SK-N-SH (cell line): ENCODE results near the gene TM9SF4. TPM values are rescaled to one million over a fixed set of nuclear protein-coding genes. Genes with fewer than 3 reads are reported as not detected.

Experiments used
- CTCF ChIA-PET: fragments of 300-600, 350-600 bp; formaldehyde crosslinking; extraction: SDS; loops from one replicate; lab custom pipeline; 2021; lab: Yijun Ruan, JAX
- POLR2A ChIA-PET: fragments of 350-600 bp; sonication (Branson Sonifier 250); formaldehyde crosslinking; extraction: SDS; loops from one replicate; lab custom pipeline; 2020; ENCODE audit warnings: antibody characterized with exemption, inconsistent platforms; lab: Yijun Ruan, JAX
- DNase-seq: peaks from one replicate; pipeline ENCODE4 v3.0.0; 2012
- H2AFZ ChIP-seq: fragments of 200-600 bp; sonication (generic); 2 replicates; pipeline ENCODE4 v1.8.1; 2016; ENCODE audit warnings: antibody characterized with exemption, mild to moderate bottlenecking, low read depth
- H3F3A ChIP-seq: fragments of 200-600 bp; sonication (generic); replicated peaks from 2 replicates; pipeline ENCODE3; 2016; ENCODE audit warnings: antibody characterized with exemption, mild to moderate bottlenecking; ENCODE audit not compliant: insufficient read depth
- H3K27ac ChIP-seq, 2 experiments: fragments of 200-500 bp in 1 of 2; fragments of 200-600 bp in 1 of 2; sonication (Bioruptor generic) in 1 of 2; sonication (generic), shearing (Covaris generic) in 1 of 2; 2 replicates each; pipeline versions ENCODE4 v1.5.1 to v1.6.1; 2014 to 2016; ENCODE audit warnings: low read depth in 2 of 2, inconsistent platforms in 1 of 2, low read length in 1 of 2, mild to moderate bottlenecking in 1 of 2, mixed read lengths in 1 of 2
- H3K27me3 ChIP-seq: fragments of 200-600 bp; sonication (generic), shearing (Covaris generic); 2 replicates; pipeline ENCODE4 v1.6.1; 2016; ENCODE audit warnings: mixed run types; ENCODE audit not compliant: insufficient read depth
- H3K36me3 ChIP-seq, 2 experiments: fragments of 200-500 bp in 1 of 2; fragments of 200-600 bp in 1 of 2; sonication (Bioruptor generic) in 1 of 2; sonication (generic) in 1 of 2; replicated peaks in 1 of 2; 2 replicates each; pipeline versions ENCODE3 to v1.5.1; 2014 to 2016; ENCODE audit warnings: low read length in 1 of 2, mild to moderate bottlenecking in 1 of 2; ENCODE audit not compliant: insufficient read depth in 2 of 2, control insufficient read depth in 1 of 2
- H3K4me1 ChIP-seq, 2 experiments: fragments of 200-500 bp in 1 of 2; fragments of 200-600 bp in 1 of 2; sonication (Bioruptor generic) in 1 of 2; sonication (generic), shearing (Covaris generic) in 1 of 2; 2 replicates each; pipeline versions ENCODE4 v1.5.1 to v1.6.1; 2014 to 2016; ENCODE audit warnings: low read depth in 1 of 2, low read length in 1 of 2, mixed run types in 1 of 2; ENCODE audit not compliant: insufficient read depth in 2 of 2, control insufficient read depth in 1 of 2
- H3K4me2 ChIP-seq: fragments of 200-600 bp; sonication (generic), shearing (Covaris generic); 2 replicates; pipeline ENCODE4 v1.6.1; 2017; ENCODE audit warnings: mixed run types
- H3K4me3 ChIP-seq, 2 experiments: fragments of 200-500 bp in 1 of 2; fragments of 200-600 bp in 1 of 2; sonication (Bioruptor generic) in 1 of 2; sonication (generic), shearing (Covaris generic) in 1 of 2; 2 replicates each; pipeline versions ENCODE4 v1.5.1 to v1.8.1; 2014 to 2016; ENCODE audit warnings: low read depth in 2 of 2, inconsistent platforms in 1 of 2, low read length in 1 of 2, mild to moderate bottlenecking in 1 of 2, mixed read lengths in 1 of 2, moderate library complexity in 1 of 2
- H3K79me2 ChIP-seq: fragments of 200-600 bp; sonication (generic); 2 replicates; pipeline ENCODE4 v1.8.1; 2017; ENCODE audit warnings: mild to moderate bottlenecking; ENCODE audit not compliant: insufficient read depth
- H3K9ac ChIP-seq: fragments of 200-600 bp; sonication (generic); 2 replicates; pipeline ENCODE4 v1.6.1; 2017; ENCODE audit warnings: mixed run types
- H3K9me2 ChIP-seq: fragments of 200-600 bp; sonication (generic); 2 replicates; pipeline ENCODE4 v1.6.1; 2017; ENCODE audit warnings: mixed run types
- H3K9me3 ChIP-seq: fragments of 200-600 bp; sonication (generic); 2 replicates; pipeline ENCODE4 v1.6.1; 2017; ENCODE audit warnings: mixed run types, mild to moderate bottlenecking, moderate library complexity
- H4K20me1 ChIP-seq: fragments of 200-600 bp; sonication (generic); 2 replicates; pipeline ENCODE4 v1.6.1; 2017; ENCODE audit warnings: mild to moderate bottlenecking, mixed run types; ENCODE audit not compliant: insufficient read depth
- CHD2 ChIP-seq: fragments of 150-350 bp; IDR thresholded peaks from 2 replicates; pipeline ENCODE4 v1.6.1; 2018; ENCODE audit warnings: low read length; ENCODE audit not compliant: partially characterized antibody
- EP300 ChIP-seq, 2 experiments: IDR thresholded peaks; 2 replicates each; pipeline versions ENCODE4 v1.4.0 to v1.6.1; 2012; ENCODE audit warnings: borderline replicate concordance in 1 of 2, low read depth in 1 of 2, low read length in 1 of 2
- EZH2phosphoT487 ChIP-seq: fragments of 200-600 bp; sonication (generic); IDR thresholded peaks from 2 replicates; pipeline ENCODE4 v1.6.1; 2017; ENCODE audit warnings: low read depth, mixed run types, mild to moderate bottlenecking, antibody characterized with exemption, moderate library complexity, borderline replicate concordance
- FOSL2 ChIP-seq: IDR thresholded peaks from 2 replicates; pipeline ENCODE4 v1.4.0; 2012; ENCODE audit warnings: low read depth, mild to moderate bottlenecking, moderate library complexity, borderline replicate concordance
- FOXJ3 ChIP-seq: sonication (generic); formaldehyde crosslinking; IDR thresholded peaks from 2 replicates; pipeline ENCODE4 v1.5.1; 2020; ENCODE audit warnings: mild to moderate bottlenecking, missing genetic modification reagents
- FOXM1 ChIP-seq: IDR thresholded peaks from 2 replicates; pipeline ENCODE4 v1.4.0; 2012; ENCODE audit warnings: low read depth, mild to moderate bottlenecking
- GABPA ChIP-seq: IDR thresholded peaks from 2 replicates; pipeline ENCODE4 v1.4.0; 2012; ENCODE audit warnings: low read depth, mild to moderate bottlenecking
- JUND ChIP-seq: IDR thresholded peaks from 2 replicates; pipeline ENCODE4 v1.4.0; 2012
- MXI1 ChIP-seq: IDR thresholded peaks from 2 replicates; pipeline ENCODE4 v1.6.1; 2012; ENCODE audit warnings: mild to moderate bottlenecking, low read depth, low read length, improper control_type of control experiment
- NFIC ChIP-seq: IDR thresholded peaks from 2 replicates; pipeline ENCODE4 v1.4.0; 2012; ENCODE audit warnings: borderline replicate concordance
- POLR2AphosphoS5 ChIP-seq: IDR thresholded peaks from 2 replicates; pipeline ENCODE4 v1.6.1; 2012; ENCODE audit warnings: low read depth, low read length
- RAD21 ChIP-seq: IDR thresholded peaks from 2 replicates; pipeline ENCODE4 v1.6.1; 2012; ENCODE audit warnings: mild to moderate bottlenecking, low read length
- RCOR1 ChIP-seq: fragments of 150-350 bp; IDR thresholded peaks from 2 replicates; pipeline ENCODE4 v1.6.1; 2017; ENCODE audit warnings: antibody characterized with exemption, low read length
- RFX5 ChIP-seq: IDR thresholded peaks from 2 replicates; pipeline ENCODE4 v1.6.1; 2012; ENCODE audit warnings: mild to moderate bottlenecking, improper control_type of control experiment, low read length
- RXRA ChIP-seq: IDR thresholded peaks from 2 replicates; pipeline ENCODE4 v1.4.0; 2012; ENCODE audit warnings: low read depth, mild to moderate bottlenecking, borderline replicate concordance
- TAF1 ChIP-seq: IDR thresholded peaks from 2 replicates; pipeline ENCODE4 v1.6.1; 2012; ENCODE audit warnings: low read depth, mild to moderate bottlenecking, low read length, moderate library complexity, borderline replicate concordance
- TCF12 ChIP-seq: IDR thresholded peaks from 2 replicates; pipeline ENCODE4 v1.4.0; 2012
- YY1 ChIP-seq: IDR thresholded peaks from 2 replicates; pipeline ENCODE4 v1.4.0; 2012; ENCODE audit warnings: low read depth, mild to moderate bottlenecking
- WGBS: methylation state at CpG from one replicate; pipeline ENCODE4 v1.1.6; 2017; ENCODE audit warnings: low lambda C conversion rate; 5-methylcytosine and 5-hydroxymethylcytosine counted together
- polyA plus RNA-seq, 3 experiments: library from polyadenylated mRNA; depleted of rRNA; stranded (reverse); fragments of >200 nt; gene quantifications; 2 replicates each; pipeline ENCODE4 v1.2.3, GENCODE V29; 2012
- TF ChIP-seq, protein P1 (sequence below): IDR thresholded peaks from 2 replicates; pipeline ENCODE4 v1.4.0; 2012; ENCODE audit warnings: low read depth, borderline replicate concordance
- TF ChIP-seq, protein P2 (sequence below): IDR thresholded peaks from 2 replicates; pipeline ENCODE4; 2012
- TF ChIP-seq, protein P3 (sequence below): fragments of 150-350 bp; IDR thresholded peaks from 2 replicates; pipeline ENCODE4 v1.6.1; 2016; ENCODE audit warnings: mild to moderate bottlenecking, low read depth, low read length
- TF ChIP-seq, protein P4 (sequence below): IDR thresholded peaks from 2 replicates; pipeline ENCODE4 v1.4.0; 2012; ENCODE audit warnings: low read depth

Gene TM9SF4
- polyA plus RNA-seq, 1 of the 3 experiments (the other 2 are of a cell fraction) = 61.0 TPM

DNA sequence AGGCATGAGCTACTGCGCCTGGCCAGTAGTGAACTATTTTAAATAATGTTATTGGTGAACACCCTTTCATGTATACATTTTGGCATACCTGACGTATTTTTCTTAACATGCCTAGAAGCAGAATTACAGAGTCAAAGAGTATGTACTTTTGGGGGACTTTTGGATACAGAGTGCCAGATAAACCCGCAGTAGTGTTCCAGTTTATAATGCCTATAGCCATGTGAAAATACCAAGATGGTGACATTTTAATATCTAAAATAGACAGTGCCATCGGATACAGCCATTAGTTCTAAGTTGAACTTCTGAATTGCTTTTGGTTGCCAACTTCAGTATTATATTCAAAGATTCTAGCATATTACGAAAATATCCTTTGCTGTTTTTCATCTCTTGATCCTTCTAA is 20.3 kb downstream of the TM9SF4 start:
- no peak overlapping the region for H3K4me3 ChIP-seq
- H3K9ac ChIP-seq = no peak overlapping the region
- WGBS = 95% methylated on average over 5 of the region's 5 CpGs
- no peaks in the 10 kb centered on the region for H3K4me1 ChIP-seq
- H2AFZ ChIP-seq = no peak overlapping the region
- H3K9me2 ChIP-seq = no peaks in the 10 kb centered on the region
- peaks cover 75% of the 10 kb centered on the region for H3K79me2 ChIP-seq
- ChIA-PET POLR2A (interaction anchor here (0.8 kb wide), 1 partner anchor 542 kb away, joined by 7 read pairs; no protein-coding TSS in a partner anchor), CTCF (interaction anchor here (1.9 kb wide), 1 partner anchor 12 kb away, joined by 7 read pairs; no protein-coding TSS in a partner anchor)
- H3K4me2 ChIP-seq = no peak overlapping the region
- H3K27me3 ChIP-seq = no peaks in the 10 kb centered on the region
- TF ChIP-seq FOXJ3 (no peak), NFIC (no peak), FOXM1 (no peak), EZH2phosphoT487 (no peak), JUND (no peak), CHD2 (no peak), TCF12 (no peak), YY1 (no peak), FOSL2 (no peak), TAF1 (no peak), EP300 (IDR thresholded peaks at IDR 0.05; ENCODE audit: borderline replicate concordance in 1 of 2, low read depth in 1 of 2, low read length in 1 of 2) (no peak), RFX5 (no peak), GABPA (no peak)
- TF ChIP-seq, protein P1, sequence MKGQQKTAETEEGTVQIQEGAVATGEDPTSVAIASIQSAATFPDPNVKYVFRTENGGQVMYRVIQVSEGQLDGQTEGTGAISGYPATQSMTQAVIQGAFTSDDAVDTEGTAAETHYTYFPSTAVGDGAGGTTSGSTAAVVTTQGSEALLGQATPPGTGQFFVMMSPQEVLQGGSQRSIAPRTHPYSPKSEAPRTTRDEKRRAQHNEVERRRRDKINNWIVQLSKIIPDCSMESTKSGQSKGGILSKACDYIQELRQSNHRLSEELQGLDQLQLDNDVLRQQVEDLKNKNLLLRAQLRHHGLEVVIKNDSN = no peak
- TF ChIP-seq, protein P2, sequence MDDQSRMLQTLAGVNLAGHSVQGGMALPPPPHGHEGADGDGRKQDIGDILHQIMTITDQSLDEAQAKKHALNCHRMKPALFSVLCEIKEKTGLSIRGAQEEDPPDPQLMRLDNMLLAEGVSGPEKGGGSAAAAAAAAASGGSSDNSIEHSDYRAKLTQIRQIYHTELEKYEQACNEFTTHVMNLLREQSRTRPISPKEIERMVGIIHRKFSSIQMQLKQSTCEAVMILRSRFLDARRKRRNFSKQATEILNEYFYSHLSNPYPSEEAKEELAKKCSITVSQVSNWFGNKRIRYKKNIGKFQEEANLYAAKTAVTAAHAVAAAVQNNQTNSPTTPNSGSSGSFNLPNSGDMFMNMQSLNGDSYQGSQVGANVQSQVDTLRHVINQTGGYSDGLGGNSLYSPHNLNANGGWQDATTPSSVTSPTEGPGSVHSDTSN = no peak
- no peaks in the 10 kb centered on the region for H3K9me3 ChIP-seq
- DNase-seq = no peak
- no peaks in the 10 kb centered on the region for H3F3A ChIP-seq
- H3K27ac ChIP-seq = no peak overlapping the region
- H3K36me3 ChIP-seq = peaks cover 9 to 15% of the 10 kb centered on the region in 2 experiments
- H4K20me1 ChIP-seq = peaks cover 72% of the 10 kb centered on the region

DNA sequence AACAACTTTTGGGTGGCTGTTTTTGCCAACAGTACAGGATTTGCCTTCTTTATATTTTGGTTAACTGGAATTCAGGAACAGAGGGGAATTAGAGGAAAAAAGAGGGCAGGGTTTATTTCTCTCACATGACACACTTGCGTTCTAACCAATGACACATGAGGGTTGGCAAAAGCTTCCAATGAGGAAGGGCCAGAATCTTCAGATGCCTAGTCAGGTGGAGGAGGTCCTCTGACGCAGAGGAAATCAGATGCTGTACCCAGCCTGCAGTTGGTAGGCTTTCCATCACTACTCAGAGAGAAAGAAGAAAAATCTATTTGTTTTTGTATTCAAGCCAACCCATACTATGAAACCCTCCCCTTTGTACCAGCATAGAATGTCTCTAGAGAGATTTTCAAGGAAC is 20.8 kb downstream of the TM9SF4 start:
- Histone ChIP-seq H3K27ac (no peak overlapping the region), H3K9ac (no peak overlapping the region), H3F3A (no peaks in the 10 kb centered on the region), H3K9me2 (no peaks in the 10 kb centered on the region), H3K4me3 (no peak overlapping the region), H3K4me2 (no peak overlapping the region), H3K4me1 (no peaks in the 10 kb centered on the region), H3K27me3 (no peaks in the 10 kb centered on the region), H3K79me2 (peaks cover 70% of the 10 kb centered on the region), H4K20me1 (peaks cover 72% of the 10 kb centered on the region), H3K9me3 (no peaks in the 10 kb centered on the region), H2AFZ (no peak overlapping the region), H3K36me3 (peaks cover 9 to 15% of the 10 kb centered on the region in 2 experiments)
- no peak for DNase-seq
- ChIA-PET POLR2A (interaction anchor here (0.8 kb wide), 1 partner anchor 542 kb away, joined by 7 read pairs; no protein-coding TSS in a partner anchor), CTCF (interaction anchor here (1.9 kb wide), 1 partner anchor 12 kb away, joined by 7 read pairs; no protein-coding TSS in a partner anchor)
- 73% methylated on average over 2 of the region's 2 CpGs for WGBS
- no peak for TF ChIP-seq MXI1
- TF ChIP-seq RCOR1 = no peak
- no peak for TF ChIP-seq RFX5
- TF ChIP-seq GABPA = no peak
- TF ChIP-seq JUND = no peak
- TF ChIP-seq POLR2AphosphoS5 = no peak
- TF ChIP-seq, protein P2 = no peak
- TF ChIP-seq, protein P3, sequence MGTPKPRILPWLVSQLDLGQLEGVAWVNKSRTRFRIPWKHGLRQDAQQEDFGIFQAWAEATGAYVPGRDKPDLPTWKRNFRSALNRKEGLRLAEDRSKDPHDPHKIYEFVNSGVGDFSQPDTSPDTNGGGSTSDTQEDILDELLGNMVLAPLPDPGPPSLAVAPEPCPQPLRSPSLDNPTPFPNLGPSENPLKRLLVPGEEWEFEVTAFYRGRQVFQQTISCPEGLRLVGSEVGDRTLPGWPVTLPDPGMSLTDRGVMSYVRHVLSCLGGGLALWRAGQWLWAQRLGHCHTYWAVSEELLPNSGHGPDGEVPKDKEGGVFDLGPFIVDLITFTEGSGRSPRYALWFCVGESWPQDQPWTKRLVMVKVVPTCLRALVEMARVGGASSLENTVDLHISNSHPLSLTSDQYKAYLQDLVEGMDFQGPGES = no peak
- TF ChIP-seq RXRA = no peak
- no peak for TF ChIP-seq RAD21
- TF ChIP-seq, protein P1 = no peak
- TF ChIP-seq, protein P4, sequence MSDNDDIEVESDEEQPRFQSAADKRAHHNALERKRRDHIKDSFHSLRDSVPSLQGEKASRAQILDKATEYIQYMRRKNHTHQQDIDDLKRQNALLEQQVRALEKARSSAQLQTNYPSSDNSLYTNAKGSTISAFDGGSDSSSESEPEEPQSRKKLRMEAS = no peak
- no peak for TF ChIP-seq YY1
- no peak for TF ChIP-seq TAF1
